Ishikawa (cell line): Measurements from ENCODE around the gene YES1.

Source experiments
- CEBPB ChIP-seq: IDR thresholded peaks from 2 replicates; pipeline ENCODE4 v1.6.1; 2012
- CREB1 ChIP-seq: IDR thresholded peaks from 2 replicates; pipeline ENCODE4 v1.6.1; 2012; ENCODE audit warnings: low read depth
- EGR1 ChIP-seq: IDR thresholded peaks from 2 replicates; pipeline ENCODE4 v1.6.1; 2012
- EP300 ChIP-seq: IDR thresholded peaks from 2 replicates; pipeline ENCODE4 v1.6.1; 2012; ENCODE audit warnings: borderline replicate concordance
- FOXM1 ChIP-seq: IDR thresholded peaks from 2 replicates; pipeline ENCODE4 v1.6.1; 2012; ENCODE audit warnings: low read depth, borderline replicate concordance
- NFIC ChIP-seq: IDR thresholded peaks from 2 replicates; pipeline ENCODE4 v1.6.1; 2012
- TAF1 ChIP-seq: IDR thresholded peaks from 2 replicates; pipeline ENCODE4 v1.6.1; 2012; ENCODE audit warnings: low read depth, mild to moderate bottlenecking
- TCF12 ChIP-seq: IDR thresholded peaks from 2 replicates; pipeline ENCODE4 v1.6.1; 2012; ENCODE audit warnings: low read depth
- TEAD4 ChIP-seq: IDR thresholded peaks from 2 replicates; pipeline ENCODE4 v1.6.1; 2012
- YY1 ChIP-seq: IDR thresholded peaks from 2 replicates; pipeline ENCODE4 v1.6.1; 2012; ENCODE audit warnings: low read depth
- TF ChIP-seq, protein P1 (sequence below): IDR thresholded peaks from 2 replicates; pipeline ENCODE4 v1.6.1; 2012; ENCODE audit warnings: low read depth, mild to moderate bottlenecking
- TF ChIP-seq, protein P2 (sequence below): IDR thresholded peaks from 2 replicates; pipeline ENCODE4 v1.6.1; 2012

DNA sequence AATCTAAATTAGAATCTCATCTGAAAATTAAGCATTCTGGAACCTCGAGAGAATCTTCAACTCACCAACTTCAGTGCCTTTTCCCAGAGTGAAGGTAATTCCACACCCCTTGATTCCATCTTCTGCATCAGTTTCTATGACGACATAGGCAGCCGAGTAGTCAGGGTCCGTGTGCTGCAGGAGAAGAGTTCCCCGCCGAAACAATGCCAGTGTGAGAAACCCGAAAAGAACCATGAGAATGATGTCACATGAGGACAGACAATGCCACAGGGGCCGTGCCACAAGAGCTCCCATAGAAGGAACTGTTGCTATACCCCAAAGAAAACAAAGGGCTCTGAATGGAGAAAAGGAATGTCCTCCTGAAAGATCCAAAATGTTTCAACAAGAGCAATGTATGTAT lies 105.6 kb downstream of the YES1 start:
- TF ChIP-seq, protein P1, sequence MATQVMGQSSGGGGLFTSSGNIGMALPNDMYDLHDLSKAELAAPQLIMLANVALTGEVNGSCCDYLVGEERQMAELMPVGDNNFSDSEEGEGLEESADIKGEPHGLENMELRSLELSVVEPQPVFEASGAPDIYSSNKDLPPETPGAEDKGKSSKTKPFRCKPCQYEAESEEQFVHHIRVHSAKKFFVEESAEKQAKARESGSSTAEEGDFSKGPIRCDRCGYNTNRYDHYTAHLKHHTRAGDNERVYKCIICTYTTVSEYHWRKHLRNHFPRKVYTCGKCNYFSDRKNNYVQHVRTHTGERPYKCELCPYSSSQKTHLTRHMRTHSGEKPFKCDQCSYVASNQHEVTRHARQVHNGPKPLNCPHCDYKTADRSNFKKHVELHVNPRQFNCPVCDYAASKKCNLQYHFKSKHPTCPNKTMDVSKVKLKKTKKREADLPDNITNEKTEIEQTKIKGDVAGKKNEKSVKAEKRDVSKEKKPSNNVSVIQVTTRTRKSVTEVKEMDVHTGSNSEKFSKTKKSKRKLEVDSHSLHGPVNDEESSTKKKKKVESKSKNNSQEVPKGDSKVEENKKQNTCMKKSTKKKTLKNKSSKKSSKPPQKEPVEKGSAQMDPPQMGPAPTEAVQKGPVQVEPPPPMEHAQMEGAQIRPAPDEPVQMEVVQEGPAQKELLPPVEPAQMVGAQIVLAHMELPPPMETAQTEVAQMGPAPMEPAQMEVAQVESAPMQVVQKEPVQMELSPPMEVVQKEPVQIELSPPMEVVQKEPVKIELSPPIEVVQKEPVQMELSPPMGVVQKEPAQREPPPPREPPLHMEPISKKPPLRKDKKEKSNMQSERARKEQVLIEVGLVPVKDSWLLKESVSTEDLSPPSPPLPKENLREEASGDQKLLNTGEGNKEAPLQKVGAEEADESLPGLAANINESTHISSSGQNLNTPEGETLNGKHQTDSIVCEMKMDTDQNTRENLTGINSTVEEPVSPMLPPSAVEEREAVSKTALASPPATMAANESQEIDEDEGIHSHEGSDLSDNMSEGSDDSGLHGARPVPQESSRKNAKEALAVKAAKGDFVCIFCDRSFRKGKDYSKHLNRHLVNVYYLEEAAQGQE, result no peak
- no peak for TF ChIP-seq TAF1
- TF ChIP-seq, protein P2, sequence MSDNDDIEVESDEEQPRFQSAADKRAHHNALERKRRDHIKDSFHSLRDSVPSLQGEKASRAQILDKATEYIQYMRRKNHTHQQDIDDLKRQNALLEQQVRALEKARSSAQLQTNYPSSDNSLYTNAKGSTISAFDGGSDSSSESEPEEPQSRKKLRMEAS, result no peak
- no peak for TF ChIP-seq NFIC
- no peak for TF ChIP-seq TEAD4
- no peak for TF ChIP-seq YY1
- no peak for TF ChIP-seq EP300
- no peak for TF ChIP-seq TCF12
- TF ChIP-seq EGR1, result no peak
- no peak for TF ChIP-seq CREB1
- no peak for TF ChIP-seq FOXM1
- TF ChIP-seq CEBPB, result no peak
